GM19324 (cell line): Measurements from ENCODE around the gene CDC40.
"Not testable (repeated sequence)": the region's sequence is repeated elsewhere in the genome, so short reads cannot be mapped to it uniquely, and the experiment has no call there.

Experiments
- ATAC-seq: cut with Tn5 transposase; IDR thresholded peaks from one replicate; pipeline ENCODE4 v1.9.1; 2021; ENCODE audit warnings: mild to moderate bottlenecking, moderate library complexity; ENCODE audit not compliant: unreplicated experiment, low FRiP score

Gene CDC40

DNA sequence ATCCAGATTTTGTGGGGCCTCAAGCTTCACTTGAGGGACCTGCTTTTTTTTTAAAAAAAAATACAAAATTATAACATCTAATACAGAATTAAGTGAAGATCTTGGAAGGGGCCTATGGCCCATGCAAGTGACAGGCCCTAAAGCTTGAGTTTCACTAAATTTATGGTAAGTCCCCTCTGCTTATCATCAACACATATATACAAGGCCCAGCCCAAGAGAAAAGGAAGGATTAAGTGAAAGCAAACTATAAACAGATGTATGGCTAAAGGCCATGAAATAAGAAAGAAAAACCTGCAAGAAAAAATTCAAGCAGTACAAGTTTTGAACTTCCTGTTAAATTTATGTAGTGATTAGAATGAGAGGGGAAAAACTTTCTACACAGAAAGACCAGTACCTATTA, 86.8 kb downstream of the CDC40 start:
- no peak for ATAC-seq

DNA sequence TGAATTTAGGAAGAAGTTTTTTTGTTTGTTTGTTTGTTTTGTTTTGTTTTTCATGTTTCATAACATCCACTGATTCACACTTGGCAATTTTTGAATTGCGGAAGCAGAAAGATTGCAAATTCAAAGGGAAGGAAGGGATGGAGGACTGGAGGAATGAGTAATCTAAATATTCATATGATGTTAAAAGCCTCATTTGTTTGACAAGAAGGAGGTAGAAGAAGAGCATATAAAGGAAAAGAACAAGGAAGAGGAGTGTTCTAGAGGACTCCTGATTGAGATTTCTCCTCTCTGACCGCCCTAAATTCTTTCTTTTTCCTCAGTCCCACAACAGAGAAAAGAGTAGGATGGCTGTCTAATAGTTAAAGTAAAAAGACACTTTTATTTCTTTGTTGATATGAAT, 89.4 kb downstream of the CDC40 start:
- no peak for ATAC-seq

DNA sequence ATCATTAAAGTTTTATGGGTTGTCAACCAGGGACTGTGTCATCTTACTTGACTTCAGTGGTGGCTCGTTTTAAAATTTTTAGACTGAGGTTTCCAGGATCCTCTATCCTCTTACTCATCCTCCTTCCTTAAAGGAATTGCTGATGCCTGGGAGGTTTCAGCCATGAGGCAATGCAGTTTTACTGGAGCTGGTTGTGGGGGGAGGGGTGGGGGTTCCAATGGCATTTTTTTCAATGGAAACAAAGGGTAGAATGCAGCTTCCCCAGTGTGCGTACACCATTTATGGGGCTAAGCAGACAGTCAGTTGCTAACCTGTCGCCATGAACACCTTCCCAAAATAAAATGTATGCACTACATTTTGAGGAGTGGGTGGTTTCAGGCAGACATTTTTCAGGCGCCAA, 89.9 kb downstream of the CDC40 start:
- no peak for ATAC-seq

DNA sequence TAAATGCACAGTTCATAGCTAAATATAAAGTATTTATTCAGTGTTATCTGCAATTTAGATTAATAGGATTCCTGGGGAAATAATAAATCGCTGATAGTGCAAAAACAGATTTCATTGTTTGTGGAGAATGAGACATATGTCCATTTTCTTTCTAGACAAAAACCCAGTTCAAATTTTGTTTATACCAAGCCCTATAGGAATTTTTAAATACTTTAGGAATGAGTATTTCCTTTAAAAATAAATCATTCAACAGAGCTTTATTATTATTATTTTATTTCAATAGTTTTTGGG, 91.5 kb downstream of the CDC40 start:
- no peak for ATAC-seq

DNA sequence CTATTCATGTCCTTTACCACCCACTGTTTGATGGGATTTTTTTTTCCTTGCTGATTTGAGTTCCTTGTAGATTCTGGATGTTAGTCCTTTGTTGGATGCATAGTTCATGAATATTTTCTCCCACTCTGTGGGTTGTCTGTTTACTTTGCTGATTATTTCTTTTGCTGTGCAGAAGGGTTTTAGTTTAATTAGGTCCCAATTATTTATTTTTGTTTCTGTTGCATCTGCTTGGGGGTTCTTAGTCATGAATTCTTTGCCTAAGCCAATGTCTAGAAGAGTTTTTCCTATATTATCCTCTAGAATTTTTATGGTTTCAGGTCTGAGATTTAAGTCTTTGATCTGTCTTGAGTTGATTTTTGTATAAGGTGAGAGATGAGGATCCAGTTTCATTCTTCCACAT, 92.6 kb downstream of the CDC40 start:
- ATAC-seq: not testable (repeated sequence)

DNA sequence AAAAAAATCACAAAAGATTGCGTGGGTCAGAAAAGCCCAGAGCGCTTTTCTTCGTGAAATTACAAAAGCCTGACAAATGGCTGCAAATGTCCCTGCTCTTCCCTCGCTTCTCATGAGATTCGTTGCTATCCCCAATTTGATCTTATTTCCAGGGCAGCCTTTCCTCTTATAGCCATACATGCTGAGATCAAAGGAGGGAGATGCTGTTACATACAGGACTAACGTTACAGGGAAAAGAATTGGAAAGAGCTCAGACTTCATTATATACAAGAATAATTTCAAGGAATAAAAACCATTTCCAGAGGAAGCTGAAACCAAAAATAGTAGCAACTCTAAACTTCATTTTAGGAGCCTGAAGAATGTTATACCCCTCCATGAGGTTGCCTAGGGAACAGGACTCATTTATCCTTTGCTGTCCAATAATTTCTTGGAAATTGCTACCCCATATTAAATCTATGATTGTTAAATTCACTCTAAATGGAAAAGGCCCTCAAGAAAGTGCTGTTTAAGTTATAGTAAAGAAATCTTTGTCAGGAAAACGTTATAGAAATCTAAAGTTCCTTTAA, 97.0 kb downstream of the CDC40 start:
- no peak for ATAC-seq
